Measurements from ENCODE around the gene CCDC92. TPM values are rescaled to one million over a fixed set of nuclear protein-coding genes. Genes with fewer than 3 reads are reported as not detected.

The CCDC92 gene
- polyA plus RNA-seq, 1 donor from 2014 or later: 11.3 TPM

GRCh38 chr12:123960029-123960735 is 12.4 kb downstream of the CCDC92 start:
- no peaks in the 10 kb centered on the region for H4K20me1 ChIP-seq (ENCODE audit: insufficient read depth)
- H3K9ac ChIP-seq (ENCODE audit: low read length): peak overlapping the region; percentile 8
- H2AFZ ChIP-seq (ENCODE audit: low read depth, low read length): no peak overlapping the region
- H3K27me3 ChIP-seq (ENCODE audit: insufficient read depth, low read depth, low read length): no peaks in the 10 kb centered on the region
- no peaks in the 10 kb centered on the region for H3K36me3 ChIP-seq (ENCODE audit: insufficient read depth, low read length)
- peak overlapping the region; percentile 40 for H3K27ac ChIP-seq (ENCODE audit: low read length)
- H3K79me2 ChIP-seq (replicated peaks; ENCODE audit: insufficient read depth, low read length): no peaks in the 10 kb centered on the region
- peak overlapping the region; percentile 2 for H3K4me3 ChIP-seq (ENCODE audit: low read length)
- no peaks in the 10 kb centered on the region for H3K9me2 ChIP-seq (ENCODE audit: insufficient read depth, low read length)
- H3F3A ChIP-seq (ENCODE audit: insufficient read depth, low read length, poor library complexity, severe bottlenecking): no peaks in the 10 kb centered on the region
- H3K4me2 ChIP-seq (ENCODE audit: low read length): peak overlapping the region; percentile 13
- TF ChIP-seq RAD21 (conservative IDR thresholded peaks at IDR 0.05) (no peak), MXI1 (conservative IDR thresholded peaks at IDR 0.05; ENCODE audit: poor library complexity, severe bottlenecking) (no peak), SMC3 (conservative IDR thresholded peaks at IDR 0.05; ENCODE audit: poor library complexity) (no peak), TAF1 (IDR thresholded peaks at IDR 0.05; ENCODE audit: low read depth) (no peak), POLR2AphosphoS5 (IDR thresholded peaks at IDR 0.05) (no peak), EP300 (conservative IDR thresholded peaks at IDR 0.05; ENCODE audit: poor library complexity, severe bottlenecking) (no peak), EZH2 (IDR thresholded peaks at IDR 0.05; ENCODE audit: borderline replicate concordance, insufficient read depth, low read length, poor library complexity, severe bottlenecking) (no peak)
- no peaks in the 10 kb centered on the region for H3K9me3 ChIP-seq (ENCODE audit: low read length)

- peaks cover 3% of the 10 kb centered on the region for H3F3A ChIP-seq (ENCODE audit: insufficient read depth, low read length, poor library complexity, severe bottlenecking)
- no peaks in the 10 kb centered on the region for H3K9me2 ChIP-seq (ENCODE audit: insufficient read depth, low read length)
- H3K4me2 ChIP-seq (ENCODE audit: low read length): no peak overlapping the region
- no peaks in the 10 kb centered on the region for H4K20me1 ChIP-seq (ENCODE audit: insufficient read depth)
- H3K27me3 ChIP-seq (ENCODE audit: insufficient read depth, low read depth, low read length): no peaks in the 10 kb centered on the region
- H3K79me2 ChIP-seq (replicated peaks; ENCODE audit: insufficient read depth, low read length): no peaks in the 10 kb centered on the region
- H3K4me3 ChIP-seq (ENCODE audit: low read length): no peak overlapping the region
- H3K9me3 ChIP-seq (ENCODE audit: low read length): no peaks in the 10 kb centered on the region
- TF ChIP-seq MXI1 (conservative IDR thresholded peaks at IDR 0.05; ENCODE audit: poor library complexity, severe bottlenecking) (no peak), POLR2AphosphoS5 (IDR thresholded peaks at IDR 0.05) (no peak), REST (IDR thresholded peaks at IDR 0.05; ENCODE audit: borderline replicate concordance) (no peak), EZH2 (IDR thresholded peaks at IDR 0.05; ENCODE audit: borderline replicate concordance, insufficient read depth, low read length, poor library complexity, severe bottlenecking) (no peak), CTCF (IDR thresholded peaks at IDR 0.05; ENCODE audit: poor library complexity, severe bottlenecking) (no peak), RAD21 (conservative IDR thresholded peaks at IDR 0.05) (no peak), SMC3 (conservative IDR thresholded peaks at IDR 0.05; ENCODE audit: poor library complexity) (no peak), EP300 (conservative IDR thresholded peaks at IDR 0.05; ENCODE audit: poor library complexity, severe bottlenecking) (no peak), TAF1 (IDR thresholded peaks at IDR 0.05; ENCODE audit: low read depth) (no peak)
- no peak overlapping the region for H3K27ac ChIP-seq (ENCODE audit: low read length)
- no peak overlapping the region for H2AFZ ChIP-seq (ENCODE audit: low read depth, low read length)
- no peak overlapping the region for H3K9ac ChIP-seq (ENCODE audit: low read length)
- no peaks in the 10 kb centered on the region for H3K36me3 ChIP-seq (ENCODE audit: insufficient read depth, low read length)
These were observed 13.8 kb downstream of the CCDC92 start for GRCh38 chr12:123958876-123959275.
